ENCODE measurements around the gene DMD.

DNA sequence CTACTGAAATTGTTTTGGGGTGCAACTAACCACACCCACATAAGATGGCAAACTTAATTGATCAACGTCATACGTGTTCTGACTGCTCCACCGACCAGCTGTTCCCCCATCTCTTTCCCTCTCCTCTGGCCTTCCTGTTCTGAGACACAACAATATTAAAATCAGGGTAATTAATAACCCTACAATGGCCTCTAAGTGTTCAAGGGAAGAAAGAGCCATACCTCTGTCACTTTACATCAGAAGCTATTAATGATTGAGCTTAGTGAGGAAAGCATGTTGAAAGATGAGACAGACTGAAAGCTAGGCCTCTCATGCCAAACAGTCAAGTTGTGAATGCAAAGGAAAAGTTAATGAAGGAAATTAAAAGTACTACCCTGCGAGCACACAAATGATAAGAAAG, 1965.6 kb downstream of the DMD start:
- TF ChIP-seq, protein P1, sequence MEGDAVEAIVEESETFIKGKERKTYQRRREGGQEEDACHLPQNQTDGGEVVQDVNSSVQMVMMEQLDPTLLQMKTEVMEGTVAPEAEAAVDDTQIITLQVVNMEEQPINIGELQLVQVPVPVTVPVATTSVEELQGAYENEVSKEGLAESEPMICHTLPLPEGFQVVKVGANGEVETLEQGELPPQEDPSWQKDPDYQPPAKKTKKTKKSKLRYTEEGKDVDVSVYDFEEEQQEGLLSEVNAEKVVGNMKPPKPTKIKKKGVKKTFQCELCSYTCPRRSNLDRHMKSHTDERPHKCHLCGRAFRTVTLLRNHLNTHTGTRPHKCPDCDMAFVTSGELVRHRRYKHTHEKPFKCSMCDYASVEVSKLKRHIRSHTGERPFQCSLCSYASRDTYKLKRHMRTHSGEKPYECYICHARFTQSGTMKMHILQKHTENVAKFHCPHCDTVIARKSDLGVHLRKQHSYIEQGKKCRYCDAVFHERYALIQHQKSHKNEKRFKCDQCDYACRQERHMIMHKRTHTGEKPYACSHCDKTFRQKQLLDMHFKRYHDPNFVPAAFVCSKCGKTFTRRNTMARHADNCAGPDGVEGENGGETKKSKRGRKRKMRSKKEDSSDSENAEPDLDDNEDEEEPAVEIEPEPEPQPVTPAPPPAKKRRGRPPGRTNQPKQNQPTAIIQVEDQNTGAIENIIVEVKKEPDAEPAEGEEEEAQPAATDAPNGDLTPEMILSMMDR (conservative IDR thresholded peaks at IDR 0.05), result no peak
- TF ChIP-seq EZH2 (IDR thresholded peaks at IDR 0.05; ENCODE audit: low read depth), result no peak
